NCI-H524 treated with DMSO at 0.1 percent for 48 hours (cell line): ENCODE results near the gene MBNL1.
"Not testable (repeated sequence)": the region's sequence is repeated elsewhere in the genome, so short reads cannot be mapped to it uniquely, and the experiment has no call there.

ENCODE experiments used
- DNase-seq: peaks from one replicate; lab custom pipeline; 2025; lab: John Stamatoyannopoulos, UW

The MBNL1 gene

GRCh38 chr3:152404976-152405375 is 136.2 kb downstream of the MBNL1 start:
- DNase-seq: no peak

GRCh38 chr3:152405915-152406802 is 137.4 kb downstream of the MBNL1 start:
- DNase-seq: peak; percentile 18

GRCh38 chr3:152413240-152413639 is 144.5 kb downstream of the MBNL1 start:
- no peak for DNase-seq

GRCh38 chr3:152416808-152417580 is 148.3 kb downstream of the MBNL1 start:
- no peak for DNase-seq

GRCh38 chr3:152419748-152420147 is 151.0 kb downstream of the MBNL1 start:
- DNase-seq: no peak

GRCh38 chr3:152421162-152421561 is 152.4 kb downstream of the MBNL1 start:
- DNase-seq: no peak

GRCh38 chr3:152426393-152426792 is 157.7 kb downstream of the MBNL1 start:
- DNase-seq: no peak

- DNase-seq: no peak
Measured at GRCh38 chr3:152428577-152428976, 159.8 kb downstream of the MBNL1 start.

GRCh38 chr3:152430223-152431002 is 161.7 kb downstream of the MBNL1 start:
- peak; percentile 66 for DNase-seq

GRCh38 chr3:152434142-152434541 is 165.4 kb downstream of the MBNL1 start:
- no peak for DNase-seq

- not testable (repeated sequence) for DNase-seq
Measured at GRCh38 chr3:152435210-152435609, 166.5 kb downstream of the MBNL1 start.

GRCh38 chr3:152436707-152437590 is 168.2 kb downstream of the MBNL1 start:
- no peak for DNase-seq

GRCh38 chr3:152438181-152438580 is 169.5 kb downstream of the MBNL1 start:
- DNase-seq: no peak

GRCh38 chr3:152438706-152439105 is 170.0 kb downstream of the MBNL1 start:
- no peak for DNase-seq

- not testable (repeated sequence) for DNase-seq
Measured at GRCh38 chr3:152440243-152440642, 171.5 kb downstream of the MBNL1 start.

GRCh38 chr3:152443212-152444023 is 174.7 kb downstream of the MBNL1 start:
- DNase-seq: no peak

GRCh38 chr3:152444029-152444641 is 175.4 kb downstream of the MBNL1 start:
- DNase-seq: peak; percentile 10

- no peak for DNase-seq
Measured at GRCh38 chr3:152445212-152445611, 176.5 kb downstream of the MBNL1 start.

- DNase-seq: no peak
Measured at GRCh38 chr3:152446495-152446894, 177.8 kb downstream of the MBNL1 start.

GRCh38 chr3:152447511-152447910 is 178.8 kb downstream of the MBNL1 start:
- DNase-seq: no peak
